Vagina (tissue), 2 donors: Measurements from ENCODE around the gene DMD. TPM values are rescaled to one million over a fixed set of nuclear protein-coding genes. Genes with fewer than 3 reads are reported as not detected.

Experiments used
- DNase-seq, 2 donors: peaks; one replicate each; pipeline ENCODE4 v3.0.0-alpha.2; 2017; ENCODE audit errors: extremely low spot score in 2 of 2
- H3K27ac ChIP-seq: fragments of 200-600 bp; sonication (generic); one replicate; pipeline ENCODE4 v1.5.1; 2019
- H3K27me3 ChIP-seq: fragments of 200-600 bp; sonication (generic); one replicate; pipeline ENCODE4 v1.5.1; 2019
- H3K36me3 ChIP-seq, 2 donors: fragments of 200-600 bp; sonication (generic); one replicate each; pipeline ENCODE4 v1.5.1; 2017 to 2019
- H3K4me1 ChIP-seq: fragments of 200-600 bp; sonication (generic); one replicate; pipeline ENCODE4 v1.5.1; 2019
- H3K4me3 ChIP-seq, 2 donors: fragments of 200-600 bp; sonication (generic); 1 replicate in 1 of 2; 2 replicates in 1 of 2; pipeline ENCODE4 v1.5.1; 2016 to 2019
- H3K9me3 ChIP-seq: fragments of 200-600 bp; sonication (generic); one replicate; pipeline ENCODE4 v1.5.1; 2019
- POLR2A ChIP-seq, 2 donors: fragments of 450-650 bp; IDR thresholded peaks; one replicate each; pipeline ENCODE4 v1.6.1; 2017; ENCODE audit warnings: antibody characterized with exemption in 2 of 2, mild to moderate bottlenecking in 2 of 2, moderate library complexity in 2 of 2
- POLR2AphosphoS5 ChIP-seq, 2 donors: sonication (generic); formaldehyde crosslinking; IDR thresholded peaks; one replicate each; pipeline ENCODE4 v1.9.0; 2017; ENCODE audit warnings: antibody characterized with exemption in 2 of 2, mild to moderate bottlenecking in 2 of 2, low read depth in 1 of 2; ENCODE audit not compliant: insufficient read depth in 1 of 2
- intact Hi-C: fragments of 100-400 bp; cut with DNase I; formaldehyde crosslinking; loops from one replicate; pipeline ENCODE4 v1.15.1; 2023
- total RNA-seq: library from RNA; depleted of rRNA; stranded (reverse); fragments of >200 nt; gene quantifications from one replicate; pipeline ENCODE4 v1.2.3, GENCODE V29; 2016
- TF ChIP-seq, protein P1 (sequence below), 3 experiments: fragments of 450-650 bp in 2 of 3; fragments of 200-600 bp in 1 of 3; sonication (generic) in 1 of 3; IDR thresholded peaks; one replicate each; pipeline ENCODE4 v1.5.1; 2017 to 2019; ENCODE audit warnings: antibody characterized with exemption in 3 of 3, mild to moderate bottlenecking in 2 of 3, moderate library complexity in 2 of 3

Gene DMD
- total RNA-seq, 1 donor from 2014 or later, result 25.8 TPM

DNA sequence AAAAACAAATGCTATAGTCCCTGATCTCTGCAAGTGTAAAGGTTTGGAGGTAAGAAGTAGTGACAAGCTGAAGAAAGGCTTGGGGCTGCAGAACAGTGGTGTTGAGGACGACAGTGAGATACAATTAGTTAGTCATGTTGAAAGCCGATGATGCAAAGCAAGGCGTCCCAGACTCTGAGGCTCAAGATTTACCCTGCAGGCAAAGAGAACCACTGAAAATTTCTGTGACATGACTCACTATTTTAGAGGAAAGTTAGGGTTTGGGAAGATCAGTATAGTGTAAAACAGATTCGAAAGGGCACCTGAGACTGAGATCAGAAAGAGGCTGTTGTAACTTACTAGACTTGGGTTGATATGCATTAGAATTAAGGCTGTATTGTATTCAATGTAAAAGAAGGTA is 1858.3 kb downstream of the DMD start:
- TF ChIP-seq POLR2AphosphoS5 (IDR thresholded peaks at IDR 0.05; ENCODE audit: insufficient read depth in 1 of 2, low read depth in 1 of 2), result no peak
- no peak for TF ChIP-seq POLR2A (IDR thresholded peaks at IDR 0.05)
- TF ChIP-seq, protein P1, sequence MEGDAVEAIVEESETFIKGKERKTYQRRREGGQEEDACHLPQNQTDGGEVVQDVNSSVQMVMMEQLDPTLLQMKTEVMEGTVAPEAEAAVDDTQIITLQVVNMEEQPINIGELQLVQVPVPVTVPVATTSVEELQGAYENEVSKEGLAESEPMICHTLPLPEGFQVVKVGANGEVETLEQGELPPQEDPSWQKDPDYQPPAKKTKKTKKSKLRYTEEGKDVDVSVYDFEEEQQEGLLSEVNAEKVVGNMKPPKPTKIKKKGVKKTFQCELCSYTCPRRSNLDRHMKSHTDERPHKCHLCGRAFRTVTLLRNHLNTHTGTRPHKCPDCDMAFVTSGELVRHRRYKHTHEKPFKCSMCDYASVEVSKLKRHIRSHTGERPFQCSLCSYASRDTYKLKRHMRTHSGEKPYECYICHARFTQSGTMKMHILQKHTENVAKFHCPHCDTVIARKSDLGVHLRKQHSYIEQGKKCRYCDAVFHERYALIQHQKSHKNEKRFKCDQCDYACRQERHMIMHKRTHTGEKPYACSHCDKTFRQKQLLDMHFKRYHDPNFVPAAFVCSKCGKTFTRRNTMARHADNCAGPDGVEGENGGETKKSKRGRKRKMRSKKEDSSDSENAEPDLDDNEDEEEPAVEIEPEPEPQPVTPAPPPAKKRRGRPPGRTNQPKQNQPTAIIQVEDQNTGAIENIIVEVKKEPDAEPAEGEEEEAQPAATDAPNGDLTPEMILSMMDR (IDR thresholded peaks at IDR 0.05), result no peak
- Histone ChIP-seq H3K9me3 (no peaks in the 10 kb centered on the region), H3K27ac (no peak overlapping the region), H3K36me3 (no peaks in the 10 kb centered on the region), H3K4me3 (no peak overlapping the region), H3K27me3 (no peaks in the 10 kb centered on the region), H3K4me1 (no peaks in the 10 kb centered on the region)
- intact Hi-C loops, result no loop called here
- no peak for DNase-seq

DNA sequence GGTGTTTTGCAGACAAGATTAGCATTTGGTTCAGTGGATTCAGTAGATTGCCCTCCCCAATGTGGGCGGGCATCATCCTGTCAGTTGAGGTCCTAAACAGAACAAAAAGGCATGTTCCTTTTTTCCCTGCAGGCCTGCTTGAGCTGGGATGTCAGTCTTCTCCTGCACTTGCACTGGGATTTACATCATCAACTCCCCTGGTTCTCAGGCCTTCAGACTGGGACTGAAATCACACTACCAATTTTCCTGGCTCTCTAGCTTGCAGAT is 1860.6 kb downstream of the DMD start:
- no peaks in the 10 kb centered on the region for H3K9me3 ChIP-seq
- H3K4me3 ChIP-seq, result no peak overlapping the region
- H3K4me1 ChIP-seq, result no peaks in the 10 kb centered on the region
- intact Hi-C loops, result no loop called here
- no peaks in the 10 kb centered on the region for H3K36me3 ChIP-seq
- DNase-seq, result no peak
- no peak overlapping the region for H3K27ac ChIP-seq
- TF ChIP-seq POLR2A (IDR thresholded peaks at IDR 0.05) (no peak), POLR2AphosphoS5 (IDR thresholded peaks at IDR 0.05; ENCODE audit: insufficient read depth in 1 of 2, low read depth in 1 of 2) (no peak)
- TF ChIP-seq, protein P1 (IDR thresholded peaks at IDR 0.05), result no peak
- H3K27me3 ChIP-seq, result no peaks in the 10 kb centered on the region

DNA sequence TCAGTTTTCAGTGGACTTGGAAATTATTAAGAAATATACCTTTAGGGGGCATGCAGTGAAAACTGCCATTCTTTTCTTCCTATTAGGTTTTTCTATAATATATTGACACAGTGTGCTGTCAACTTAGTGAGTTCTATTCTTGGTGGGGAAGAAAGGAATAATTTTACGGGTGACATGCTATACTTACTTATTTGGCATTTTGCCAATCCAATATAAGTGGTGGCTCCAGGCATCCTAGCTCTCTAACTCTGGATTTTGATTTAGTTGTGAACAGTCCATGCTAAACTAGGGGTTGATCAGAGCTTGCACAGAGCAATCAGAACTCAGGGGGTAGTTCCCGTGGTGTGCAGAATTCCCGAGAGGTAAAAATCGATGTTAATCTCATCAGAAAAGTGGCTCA is 1861.8 kb downstream of the DMD start:
- H3K27ac ChIP-seq, result no peak overlapping the region
- H3K9me3 ChIP-seq, result no peaks in the 10 kb centered on the region
- intact Hi-C loops, result no loop called here
- H3K36me3 ChIP-seq, result no peaks in the 10 kb centered on the region
- no peak overlapping the region for H3K4me3 ChIP-seq
- no peaks in the 10 kb centered on the region for H3K27me3 ChIP-seq
- TF ChIP-seq, protein P1 (IDR thresholded peaks at IDR 0.05), result no peak
- TF ChIP-seq POLR2A (IDR thresholded peaks at IDR 0.05) (no peak), POLR2AphosphoS5 (IDR thresholded peaks at IDR 0.05; ENCODE audit: insufficient read depth in 1 of 2, low read depth in 1 of 2) (no peak)
- DNase-seq, result no peak
- H3K4me1 ChIP-seq, result no peaks in the 10 kb centered on the region

DNA sequence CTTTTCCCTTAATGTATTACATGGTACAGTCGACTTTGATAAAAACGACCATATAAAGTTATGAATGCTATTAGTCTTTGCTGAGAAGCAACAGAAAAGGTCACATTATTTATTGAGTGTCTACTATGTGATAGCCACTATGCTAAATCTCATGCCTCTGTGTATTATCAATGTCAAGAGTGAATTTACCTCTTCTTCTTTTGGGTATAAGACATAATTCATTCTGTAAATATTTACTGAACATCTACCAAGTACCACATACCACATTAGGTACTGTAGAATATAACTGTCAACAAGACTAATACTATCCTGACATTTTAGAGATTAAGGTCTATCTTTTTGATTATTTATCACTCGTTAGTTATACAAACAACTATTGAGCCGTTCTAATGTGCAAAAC is 1870.8 kb downstream of the DMD start:
- Histone ChIP-seq H3K27ac (no peak overlapping the region), H3K4me1 (no peaks in the 10 kb centered on the region), H3K36me3 (no peaks in the 10 kb centered on the region), H3K27me3 (no peaks in the 10 kb centered on the region), H3K9me3 (no peaks in the 10 kb centered on the region), H3K4me3 (no peak overlapping the region)
- TF ChIP-seq, protein P1 (IDR thresholded peaks at IDR 0.05), result no peak
- no peak for TF ChIP-seq POLR2AphosphoS5 (IDR thresholded peaks at IDR 0.05; ENCODE audit: insufficient read depth in 1 of 2, low read depth in 1 of 2)
- no peak for TF ChIP-seq POLR2A (IDR thresholded peaks at IDR 0.05)
- intact Hi-C loops, result no loop called here
- no peak for DNase-seq

DNA sequence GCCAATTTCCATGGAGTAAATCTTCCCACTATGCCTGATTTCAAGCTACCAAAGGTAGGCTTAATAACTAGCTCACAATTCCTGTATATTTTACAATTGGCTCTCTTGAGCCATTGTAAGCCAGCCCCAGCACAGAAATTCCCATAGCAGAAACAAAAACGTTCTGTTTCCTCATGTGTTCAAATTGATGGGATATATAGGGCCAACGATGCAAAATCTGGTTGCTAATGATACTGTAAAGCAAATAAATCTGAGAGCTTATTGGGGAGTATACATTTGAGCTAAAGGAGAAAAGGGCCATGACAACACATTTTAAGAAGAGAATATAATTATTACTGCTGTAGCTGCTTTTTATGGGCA is 1872.4 kb downstream of the DMD start:
- H3K27ac ChIP-seq, result no peak overlapping the region

More for the DNA sequence above, 1872.4 kb downstream of the DMD start:
- H3K36me3 ChIP-seq, result no peaks in the 10 kb centered on the region
- no peaks in the 10 kb centered on the region for H3K4me1 ChIP-seq
- H3K27me3 ChIP-seq, result no peaks in the 10 kb centered on the region
- intact Hi-C loops, result no loop called here
- no peak overlapping the region for H3K4me3 ChIP-seq
- TF ChIP-seq POLR2A (IDR thresholded peaks at IDR 0.05) (no peak), POLR2AphosphoS5 (IDR thresholded peaks at IDR 0.05; ENCODE audit: insufficient read depth in 1 of 2, low read depth in 1 of 2) (no peak)
- TF ChIP-seq, protein P1 (IDR thresholded peaks at IDR 0.05), result no peak
- no peak for DNase-seq
- H3K9me3 ChIP-seq, result no peaks in the 10 kb centered on the region
